SK-N-SH treated with all-trans-retinoic acid at 6 μM for 48 hours (cell line): Measurements from ENCODE around the gene ZMYND19.
"Not testable (repeated sequence)": the region's sequence is repeated elsewhere in the genome, so short reads cannot be mapped to it uniquely, and the experiment has no call there.

Source experiments
- ATAC-seq: fragments of 200-7000 bp; cut with Tn5 transposase; 3 replicates; pipeline ENCODE4 v1.9.1; 2020; ENCODE audit warnings: mild to moderate bottlenecking, moderate library complexity
- CREB5 ChIP-seq: fragments of 250-450 bp; sonication (Bioruptor Pico); IDR thresholded peaks from 2 replicates; pipeline ENCODE4 v1.5.1; 2020; ENCODE audit warnings: low read depth, mild to moderate bottlenecking, moderate library complexity
- CSDC2 ChIP-seq: fragments of 250-450 bp; sonication (Bioruptor Pico); IDR thresholded peaks from 2 replicates; pipeline ENCODE4 v1.5.0; 2020; ENCODE audit warnings: mild to moderate bottlenecking, moderate library complexity
- ESRRG ChIP-seq: fragments of 250-450 bp; sonication (Bioruptor Pico); IDR thresholded peaks from 2 replicates; pipeline ENCODE4 v1.6.1; 2021; ENCODE audit warnings: mild to moderate bottlenecking
- GLIS3 ChIP-seq: fragments of 250-450 bp; sonication (Bioruptor Pico); IDR thresholded peaks from 2 replicates; pipeline ENCODE4 v1.5.0; 2020; ENCODE audit warnings: mild to moderate bottlenecking, moderate library complexity
- ISL1 ChIP-seq: fragments of 250-450 bp; sonication (Bioruptor Pico); IDR thresholded peaks from 2 replicates; pipeline ENCODE4 v2.1.2; 2022; ENCODE audit warnings: mild to moderate bottlenecking, moderate library complexity
- PATZ1 ChIP-seq: fragments of 250-450 bp; sonication (Bioruptor Pico); IDR thresholded peaks from 2 replicates; pipeline ENCODE4 v1.8.0; 2020; ENCODE audit warnings: mild to moderate bottlenecking, moderate library complexity, borderline replicate concordance
- POU6F1 ChIP-seq: fragments of 250-450 bp; sonication (Bioruptor Pico); IDR thresholded peaks from 2 replicates; pipeline ENCODE4 v1.8.0; 2021; ENCODE audit warnings: low read depth, mild to moderate bottlenecking, moderate library complexity, borderline replicate concordance
- PPARA ChIP-seq: fragments of 250-450 bp; sonication (Bioruptor Pico); IDR thresholded peaks from 2 replicates; pipeline ENCODE4 v1.5.0; 2020; ENCODE audit warnings: mild to moderate bottlenecking, borderline replicate concordance
- RARB ChIP-seq: fragments of 250-450 bp; sonication (Bioruptor Pico); IDR thresholded peaks from 2 replicates; pipeline ENCODE4 v1.8.0; 2021; ENCODE audit warnings: mild to moderate bottlenecking, moderate library complexity
- SNAI2 ChIP-seq: fragments of 250-450 bp; sonication (Bioruptor Pico); IDR thresholded peaks from 2 replicates; pipeline ENCODE4 v1.5.0; 2020; ENCODE audit warnings: mild to moderate bottlenecking, moderate library complexity
- TCF4 ChIP-seq: fragments of 250-450 bp; sonication (Bioruptor Pico); IDR thresholded peaks from 2 replicates; pipeline ENCODE4 v1.8.0; 2021; ENCODE audit warnings: mild to moderate bottlenecking, moderate library complexity, borderline replicate concordance
- TOX ChIP-seq: fragments of 250-450 bp; sonication (Bioruptor Pico); IDR thresholded peaks from 2 replicates; pipeline ENCODE4 v1.8.0; 2021; ENCODE audit warnings: mild to moderate bottlenecking, moderate library complexity, borderline replicate concordance
- TSHZ2 ChIP-seq: fragments of 250-450 bp; sonication (Bioruptor Pico); IDR thresholded peaks from 2 replicates; pipeline ENCODE4 v1.5.0; 2020; ENCODE audit warnings: mild to moderate bottlenecking, moderate library complexity
- ZC3H10 ChIP-seq: fragments of 250-450 bp; sonication (Bioruptor Pico); IDR thresholded peaks from 2 replicates; pipeline ENCODE4 v1.5.1; 2021; ENCODE audit warnings: mild to moderate bottlenecking, moderate library complexity
- ZFP3 ChIP-seq: fragments of 250-450 bp; sonication (Bioruptor Pico); IDR thresholded peaks from 2 replicates; pipeline ENCODE4 v1.5.0; 2020; ENCODE audit warnings: mild to moderate bottlenecking, moderate library complexity
- ZFP30 ChIP-seq: fragments of 450-650 bp; formaldehyde crosslinking; IDR thresholded peaks from 2 replicates; pipeline ENCODE4 v1.5.0; 2022; ENCODE audit warnings: mild to moderate bottlenecking, moderate library complexity
- ZNF565 ChIP-seq: fragments of 450-650 bp; formaldehyde crosslinking; conservative IDR thresholded peaks from 2 replicates; pipeline ENCODE4 v1.5.0; 2020; ENCODE audit warnings: low read depth, mild to moderate bottlenecking, moderate library complexity
- ZNF70 ChIP-seq: fragments of 450-650 bp; formaldehyde crosslinking; IDR thresholded peaks from 2 replicates; pipeline ENCODE4 v1.5.0; 2020; ENCODE audit warnings: mild to moderate bottlenecking, moderate library complexity
- ZNF8 ChIP-seq: fragments of 450-650 bp; formaldehyde crosslinking; IDR thresholded peaks from 2 replicates; pipeline ENCODE4 v1.5.0; 2020; ENCODE audit warnings: mild to moderate bottlenecking, moderate library complexity
- TF ChIP-seq, protein P1 (sequence below): fragments of 250-450 bp; sonication (Bioruptor Pico); IDR thresholded peaks from 2 replicates; pipeline ENCODE4 v1.5.1; 2021; ENCODE audit warnings: mild to moderate bottlenecking, moderate library complexity

Gene ZMYND19

DNA sequence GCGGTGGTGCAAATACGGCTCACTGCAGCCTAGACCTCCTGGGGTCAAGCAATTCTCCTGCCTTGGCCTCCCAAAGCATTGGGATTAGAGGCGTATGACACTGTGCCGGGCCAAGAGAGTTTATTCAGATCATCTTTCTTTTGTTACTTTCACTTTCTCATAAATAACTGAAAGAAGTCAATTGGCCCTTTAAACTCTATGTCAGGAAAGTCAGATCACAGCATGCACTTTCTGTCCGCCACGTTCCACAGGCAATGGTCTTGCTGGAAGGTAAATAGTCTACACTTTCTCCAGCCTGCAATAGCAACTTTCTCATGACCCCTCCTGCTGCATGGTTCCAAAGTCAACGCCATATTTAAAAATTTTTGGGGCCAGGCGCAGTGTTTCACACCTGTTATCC, 8.6 kb upstream of the ZMYND19 start:
- ATAC-seq: no peak
- TF ChIP-seq CREB5 (no peak), ZC3H10 (no peak), SNAI2 (no peak), ZNF565 (CRISPR knock-in tag) (no peak), RARB (CRISPR knock-in tag) (no peak)

- TF ChIP-seq ZNF8 (CRISPR knock-in tag): peak; percentile 77; the same call in 1 of the 2 replicates
- TF ChIP-seq, all 23 proteins: peak for 1; not testable (repeated sequence) for 22
- not testable (repeated sequence) for ATAC-seq
Measured at GRCh38 chr9:137596577-137596976, 6.3 kb upstream of the ZMYND19 start.

DNA sequence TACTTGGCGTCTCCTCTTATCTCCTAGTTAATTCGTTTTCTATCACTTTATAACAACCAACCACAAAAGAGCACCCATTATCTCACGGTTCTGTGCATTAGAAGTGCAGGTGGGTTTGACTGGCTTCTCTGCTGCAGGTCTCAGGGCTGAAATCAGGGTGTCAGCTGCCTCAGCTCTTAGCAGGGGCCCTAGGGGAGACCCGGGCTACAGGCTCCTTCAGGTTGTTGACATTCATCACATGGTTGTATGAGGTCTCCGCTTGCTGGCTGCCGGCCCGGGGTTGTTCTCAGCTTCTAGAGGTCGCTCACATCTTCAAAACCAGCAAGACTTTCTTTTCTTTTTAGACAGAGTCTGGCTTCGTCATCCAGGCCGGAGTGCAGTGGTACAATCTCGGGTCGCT, 2.9 kb upstream of the ZMYND19 start:
- no peak for TF ChIP-seq TCF4 (CRISPR knock-in tag)
- no peak for TF ChIP-seq CREB5
- no peak for TF ChIP-seq ZNF70 (CRISPR knock-in tag)
- no peak for TF ChIP-seq ZC3H10
- TF ChIP-seq GLIS3 (CRISPR knock-in tag): no peak
- TF ChIP-seq PATZ1 (CRISPR knock-in tag): no peak
- no peak for TF ChIP-seq ZNF565 (CRISPR knock-in tag)
- no peak for TF ChIP-seq CSDC2 (CRISPR knock-in tag)
- no peak for TF ChIP-seq ESRRG
- TF ChIP-seq, protein P1, sequence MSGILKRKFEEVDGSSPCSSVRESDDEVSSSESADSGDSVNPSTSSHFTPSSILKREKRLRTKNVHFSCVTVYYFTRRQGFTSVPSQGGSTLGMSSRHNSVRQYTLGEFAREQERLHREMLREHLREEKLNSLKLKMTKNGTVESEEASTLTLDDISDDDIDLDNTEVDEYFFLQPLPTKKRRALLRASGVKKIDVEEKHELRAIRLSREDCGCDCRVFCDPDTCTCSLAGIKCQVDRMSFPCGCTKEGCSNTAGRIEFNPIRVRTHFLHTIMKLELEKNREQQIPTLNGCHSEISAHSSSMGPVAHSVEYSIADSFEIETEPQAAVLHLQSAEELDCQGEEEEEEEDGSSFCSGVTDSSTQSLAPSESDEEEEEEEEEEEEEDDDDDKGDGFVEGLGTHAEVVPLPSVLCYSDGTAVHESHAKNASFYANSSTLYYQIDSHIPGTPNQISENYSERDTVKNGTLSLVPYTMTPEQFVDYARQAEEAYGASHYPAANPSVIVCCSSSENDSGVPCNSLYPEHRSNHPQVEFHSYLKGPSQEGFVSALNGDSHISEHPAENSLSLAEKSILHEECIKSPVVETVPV (CRISPR knock-in tag): no peak
- TF ChIP-seq ZFP3 (CRISPR knock-in tag): no peak
- no peak for TF ChIP-seq SNAI2
- TF ChIP-seq, all 23 proteins: peak for 0
- no peak for ATAC-seq

- no peak for ATAC-seq
Measured at GRCh38 chr9:137592767-137593166, 2.5 kb upstream of the ZMYND19 start.

More at GRCh38 chr9:137592767-137593166, 2.5 kb upstream of the ZMYND19 start:
- TF ChIP-seq CSDC2 (CRISPR knock-in tag) (no peak), ZC3H10 (no peak), RARB (CRISPR knock-in tag) (no peak), TCF4 (CRISPR knock-in tag) (no peak), ZNF8 (CRISPR knock-in tag) (no peak), SNAI2 (no peak), ZFP30 (CRISPR knock-in tag) (no peak), TOX (CRISPR knock-in tag) (no peak), TSHZ2 (CRISPR knock-in tag) (no peak), ZFP3 (CRISPR knock-in tag) (no peak), ZNF70 (CRISPR knock-in tag) (no peak), POU6F1 (CRISPR knock-in tag) (no peak), ISL1 (CRISPR knock-in tag) (no peak), PPARA (CRISPR knock-in tag) (no peak)
- TF ChIP-seq, protein P1 (CRISPR knock-in tag): no peak
